OCI-LY1 (cell line): ENCODE measurements around the gene CPN2.

Experiments used
- H2AFZ ChIP-seq: fragments of 200-600 bp; sonication (generic), shearing (Covaris generic); 2 replicates; pipeline ENCODE4 v1.6.0; 2014; ENCODE audit warnings: antibody characterized with exemption, mild to moderate bottlenecking, low read length
- H3F3A ChIP-seq: fragments of 200-600 bp; sonication (generic), shearing (Covaris generic); 2 replicates; pipeline ENCODE4 v1.6.0; 2014; ENCODE audit warnings: mild to moderate bottlenecking, antibody characterized with exemption, low read length, moderate library complexity; ENCODE audit not compliant: insufficient read depth
- H3K27ac ChIP-seq: fragments of 200-600 bp; sonication (generic); 2 replicates; pipeline ENCODE4 v1.5.1; 2014; ENCODE audit warnings: low read length, mixed run types, mild to moderate bottlenecking, low read depth; ENCODE audit not compliant: poor library complexity, severe bottlenecking
- H3K27me3 ChIP-seq: fragments of 200-600 bp; sonication (generic); 2 replicates; pipeline ENCODE4 v1.6.0; 2014; ENCODE audit warnings: antibody characterized with exemption, mild to moderate bottlenecking, low read length, moderate library complexity; ENCODE audit not compliant: insufficient read depth
- H3K36me3 ChIP-seq: fragments of 200-600 bp; sonication (generic); 2 replicates; pipeline ENCODE4 v1.6.1; 2014; ENCODE audit warnings: mild to moderate bottlenecking, antibody characterized with exemption, low read length, moderate library complexity, mixed read lengths; ENCODE audit not compliant: insufficient read depth
- H3K4me1 ChIP-seq: fragments of 200-600 bp; sonication (generic); 2 replicates; pipeline ENCODE4 v1.5.1; 2014; ENCODE audit warnings: mild to moderate bottlenecking, low read length, moderate library complexity; ENCODE audit not compliant: insufficient read depth, severe bottlenecking
- H3K4me2 ChIP-seq: fragments of 200-600 bp; sonication (generic), shearing (Covaris generic); 2 replicates; pipeline ENCODE4 v1.6.1; 2014; ENCODE audit warnings: low read length
- H3K4me3 ChIP-seq: fragments of 200-600 bp; sonication (generic); 2 replicates; pipeline ENCODE4 v1.5.1; 2014; ENCODE audit warnings: low read length, low read depth, mild to moderate bottlenecking, mixed read lengths; ENCODE audit not compliant: poor library complexity, severe bottlenecking
- H3K79me2 ChIP-seq: fragments of 200-600 bp; shearing (Covaris generic); 2 replicates; pipeline ENCODE4 v1.6.1; 2016; ENCODE audit warnings: mixed run types, low read length, mixed read lengths; ENCODE audit not compliant: insufficient read depth
- H3K9ac ChIP-seq: fragments of 200-600 bp; sonication (generic), shearing (Covaris generic); 2 replicates; pipeline ENCODE4 v1.6.1; 2014; ENCODE audit warnings: mild to moderate bottlenecking, low read length, mixed read lengths
- H3K9me2 ChIP-seq: fragments of 200-600 bp; sonication (generic), shearing (Covaris generic); 2 replicates; pipeline ENCODE4 v1.6.1; 2014; ENCODE audit warnings: low read depth, mild to moderate bottlenecking, low read length, mixed read lengths
- H3K9me3 ChIP-seq: fragments of 200-600 bp; shearing (Covaris generic); 2 replicates; pipeline ENCODE4 v1.6.1; 2014; ENCODE audit warnings: low read length, mixed read lengths
- H4K20me1 ChIP-seq: fragments of 200-600 bp; sonication (generic), shearing (Covaris generic); 2 replicates; pipeline ENCODE4 v1.6.0; 2016; ENCODE audit warnings: mild to moderate bottlenecking, low read length; ENCODE audit not compliant: insufficient read depth
- CTCF ChIP-seq: fragments of 200-600 bp; sonication (generic), shearing (Covaris generic); IDR thresholded peaks from 2 replicates; pipeline ENCODE4 v1.5.1; 2017; ENCODE audit warnings: mild to moderate bottlenecking, antibody characterized with exemption, low read length, moderate library complexity, mixed read lengths
- EZH2 ChIP-seq: fragments of 200-600 bp; sonication (generic), shearing (Covaris generic); IDR thresholded peaks from 2 replicates; pipeline ENCODE4 v1.8.0; 2017; ENCODE audit warnings: borderline replicate concordance, mixed run types, mild to moderate bottlenecking, antibody characterized with exemption, low read length, moderate library complexity, mixed read lengths

The CPN2 gene

GRCh38 chr3:194312186-194312742 lies 38.9 kb downstream of the CPN2 start:
- Histone ChIP-seq H3K79me2 (no peaks in the 10 kb centered on the region), H3K27me3 (peaks cover 16% of the 10 kb centered on the region; the same call in 1 of the 2 replicates), H3K9me2 (no peaks in the 10 kb centered on the region), H3K9ac (no peak overlapping the region), H3K36me3 (no peaks in the 10 kb centered on the region), H3K4me2 (no peak overlapping the region), H2AFZ (no peak overlapping the region), H3F3A (no peaks in the 10 kb centered on the region), H3K27ac (no peak overlapping the region), H3K4me3 (no peak overlapping the region), H3K4me1 (peaks cover 10% of the 10 kb centered on the region), H4K20me1 (no peaks in the 10 kb centered on the region), H3K9me3 (no peaks in the 10 kb centered on the region)
- TF ChIP-seq CTCF = no peak
- no peak for TF ChIP-seq EZH2

- Histone ChIP-seq H4K20me1 (no peaks in the 10 kb centered on the region), H3K9me3 (no peaks in the 10 kb centered on the region), H3K27me3 (peaks cover 18% of the 10 kb centered on the region; the same call in 1 of the 2 replicates)
Observed at GRCh38 chr3:194311000-194311399, 40.1 kb downstream of the CPN2 start.

GRCh38 chr3:194310060-194310835 lies 40.9 kb downstream of the CPN2 start:
- H3K4me3 ChIP-seq = no peak overlapping the region
- no peaks in the 10 kb centered on the region for H3K79me2 ChIP-seq
- H3K27me3 ChIP-seq = peaks cover 24% of the 10 kb centered on the region; the same call in 1 of the 2 replicates
- no peak for TF ChIP-seq EZH2
- no peak for TF ChIP-seq CTCF
- no peaks in the 10 kb centered on the region for H3F3A ChIP-seq
- no peak overlapping the region for H3K4me2 ChIP-seq
- no peak overlapping the region for H3K27ac ChIP-seq
- H3K9ac ChIP-seq = no peak overlapping the region
- H2AFZ ChIP-seq = no peak overlapping the region
- no peaks in the 10 kb centered on the region for H4K20me1 ChIP-seq
- H3K36me3 ChIP-seq = no peaks in the 10 kb centered on the region
- H3K9me2 ChIP-seq = no peaks in the 10 kb centered on the region
- no peaks in the 10 kb centered on the region for H3K9me3 ChIP-seq
- H3K4me1 ChIP-seq = peaks cover 14% of the 10 kb centered on the region

More at GRCh38 chr3:194311000-194311399, 40.1 kb downstream of the CPN2 start:
- Histone ChIP-seq H3K4me2 (no peak overlapping the region), H3F3A (no peaks in the 10 kb centered on the region), H3K9me2 (no peaks in the 10 kb centered on the region), H3K4me3 (no peak overlapping the region), H2AFZ (no peak overlapping the region), H3K9ac (no peak overlapping the region), H3K36me3 (no peaks in the 10 kb centered on the region), H3K79me2 (no peaks in the 10 kb centered on the region), H3K4me1 (peaks cover 17% of the 10 kb centered on the region), H3K27ac (no peak overlapping the region)
- no peak for TF ChIP-seq EZH2
- no peak for TF ChIP-seq CTCF
